Skeletal muscle tissue (tissue), 4 donors: ENCODE results near the gene BTK. TPM values are rescaled to one million over a fixed set of nuclear protein-coding genes. Genes with fewer than 3 reads are reported as not detected.
A peak's percentile ranks its signal among the peaks of the same experiment; 100 is the strongest.

ENCODE experiments used
- H3K27ac ChIP-seq: one replicate; pipeline ENCODE4 v1.7.0; 2013; ENCODE audit warnings: mild to moderate bottlenecking, low read depth, low read length, inconsistent platforms
- H3K27me3 ChIP-seq, 3 donors: one replicate each; pipeline ENCODE4 v1.7.0; 2013; ENCODE audit warnings: low read length in 3 of 3; ENCODE audit not compliant: control insufficient read depth in 3 of 3, insufficient read depth in 3 of 3
- H3K36me3 ChIP-seq, 3 donors: one replicate each; pipeline ENCODE4 v1.7.0; 2013; ENCODE audit warnings: low read length in 3 of 3; ENCODE audit not compliant: control insufficient read depth in 3 of 3, insufficient read depth in 3 of 3
- H3K4me1 ChIP-seq, 3 donors: one replicate each; pipeline ENCODE4 v1.7.0; 2013; ENCODE audit warnings: low read length in 3 of 3, mild to moderate bottlenecking in 3 of 3; ENCODE audit not compliant: control insufficient read depth in 3 of 3, insufficient read depth in 3 of 3
- H3K4me3 ChIP-seq, 3 donors: one replicate each; pipeline ENCODE4 v1.7.0; 2013; ENCODE audit warnings: low read length in 3 of 3
- H3K9ac ChIP-seq, 3 donors: one replicate each; pipeline ENCODE4 v1.7.0; 2013; ENCODE audit warnings: low read length in 3 of 3, mild to moderate bottlenecking in 3 of 3, moderate library complexity in 2 of 3, low read depth in 1 of 3
- H3K9me3 ChIP-seq, 3 donors: one replicate each; pipeline ENCODE4 v1.7.0; 2013; ENCODE audit warnings: low read length in 3 of 3; ENCODE audit not compliant: control insufficient read depth in 3 of 3
- total RNA-seq: library from RNA; depleted of rRNA; stranded (reverse); fragments of >200 nt; gene quantifications from one replicate; pipeline ENCODE4 v1.2.3, GENCODE V29; 2014
- donor health status: Osteomylitis.

Gene BTK
- 2.1 TPM for total RNA-seq

GRCh38 chrX:101385795-101386541 is at the start of gene BTK:
Gene BTK, minus strand, starts transcription at chrX:101386191. Its CDS starts 10,907 bp downstream, at chrX:101375284.
- Histone ChIP-seq H3K9me3 (no peaks in the 10 kb centered on the region), H3K27me3 (no peaks in the 10 kb centered on the region), H3K36me3 (no peaks in the 10 kb centered on the region), H3K27ac (no peak within 1 kb of the TSS), H3K4me1 (peaks cover 0 to 2% (median 0%) of the 10 kb centered on the region in 3 donors), H3K4me3 (no peak within 1 kb of the TSS), H3K9ac (no peak within 1 kb of the TSS)

- H3K36me3 ChIP-seq: peaks cover 0 to 9% (median 0%) of the 10 kb centered on the region in 3 donors
- no peaks in the 10 kb centered on the region for H3K27me3 ChIP-seq
- no peaks in the 10 kb centered on the region for H3K9me3 ChIP-seq
- H3K9ac ChIP-seq: no peak overlapping the region
- no peaks in the 10 kb centered on the region for H3K4me1 ChIP-seq
- no peak overlapping the region for H3K27ac ChIP-seq
- no peak overlapping the region for H3K4me3 ChIP-seq
These were observed 44.6 kb upstream of the BTK start for GRCh38 chrX:101430457-101431078.

- Histone ChIP-seq H3K4me3 (no peak overlapping the region), H3K9me3 (no peaks in the 10 kb centered on the region), H3K27ac (no peak overlapping the region), H3K27me3 (no peaks in the 10 kb centered on the region), H3K36me3 (peaks cover 0 to 9% (median 0%) of the 10 kb centered on the region in 3 donors), H3K4me1 (no peaks in the 10 kb centered on the region), H3K9ac (no peak overlapping the region)
These were observed 43.9 kb upstream of the BTK start for GRCh38 chrX:101429934-101430333.

- no peaks in the 10 kb centered on the region for H3K27me3 ChIP-seq
- no peak overlapping the region for H3K27ac ChIP-seq
- no peaks in the 10 kb centered on the region for H3K4me1 ChIP-seq
- H3K4me3 ChIP-seq: no peak overlapping the region
- H3K9ac ChIP-seq: no peak overlapping the region
- H3K9me3 ChIP-seq: no peaks in the 10 kb centered on the region
- peaks cover 0 to 11% (median 0%) of the 10 kb centered on the region in 3 donors for H3K36me3 ChIP-seq
These were observed 42.0 kb upstream of the BTK start for GRCh38 chrX:101427954-101428353.

GRCh38 chrX:101419489-101419888 is 33.5 kb upstream of the BTK start:
- Histone ChIP-seq H3K36me3 (peaks cover 0 to 8% (median 0%) of the 10 kb centered on the region in 3 donors), H3K9me3 (no peaks in the 10 kb centered on the region), H3K9ac (peak overlapping the region in 1 of 3 donors; percentile 20), H3K27ac (no peak overlapping the region), H3K4me1 (peaks cover 3 to 8% (median 7%) of the 10 kb centered on the region in 3 donors), H3K4me3 (no peak overlapping the region), H3K27me3 (no peaks in the 10 kb centered on the region)

- Histone ChIP-seq H3K27me3 (no peaks in the 10 kb centered on the region), H3K4me1 (peaks cover 3 to 8% (median 7%) of the 10 kb centered on the region in 3 donors), H3K9me3 (no peaks in the 10 kb centered on the region), H3K4me3 (peak overlapping the region; percentile 75 to 78 (median 78)), H3K27ac (peak overlapping the region; percentile 94), H3K9ac (peak overlapping the region; percentile 88 to 90 (median 89)), H3K36me3 (peaks cover 0 to 5% (median 0%) of the 10 kb centered on the region in 3 donors)
These were observed 32.2 kb upstream of the BTK start for GRCh38 chrX:101417981-101418841.

- no peaks in the 10 kb centered on the region for H3K27me3 ChIP-seq
- H3K9ac ChIP-seq: peak overlapping the region in 2 of 3 donors; percentile 89 to 90
- peak overlapping the region in 1 of 3 donors; percentile 75 for H3K4me3 ChIP-seq
- peak overlapping the region; percentile 94 for H3K27ac ChIP-seq
- no peaks in the 10 kb centered on the region for H3K9me3 ChIP-seq
- peaks cover 2 to 12% (median 4%) of the 10 kb centered on the region in 3 donors for H3K36me3 ChIP-seq
- H3K4me1 ChIP-seq: peaks cover 5 to 16% (median 16%) of the 10 kb centered on the region in 3 donors
These were observed 31.2 kb upstream of the BTK start for GRCh38 chrX:101417190-101417589.

GRCh38 chrX:101416691-101417090 is 30.7 kb upstream of the BTK start:
- H3K27ac ChIP-seq: no peak overlapping the region
- H3K4me1 ChIP-seq: peaks cover 7 to 18% (median 16%) of the 10 kb centered on the region in 3 donors
- no peak overlapping the region for H3K4me3 ChIP-seq
- peaks cover 2 to 15% (median 5%) of the 10 kb centered on the region in 3 donors for H3K36me3 ChIP-seq
- no peak overlapping the region for H3K9ac ChIP-seq
- no peaks in the 10 kb centered on the region for H3K9me3 ChIP-seq
- no peaks in the 10 kb centered on the region for H3K27me3 ChIP-seq

GRCh38 chrX:101415180-101416145 is 29.5 kb upstream of the BTK start:
- peak overlapping the region in 1 of 3 donors; percentile 9 for H3K9ac ChIP-seq
- H3K27ac ChIP-seq: peak overlapping the region; percentile 14
- peak overlapping the region in 1 of 3 donors; percentile 11 for H3K4me3 ChIP-seq
- H3K4me1 ChIP-seq: peaks cover 11 to 22% (median 18%) of the 10 kb centered on the region in 3 donors
- no peaks in the 10 kb centered on the region for H3K9me3 ChIP-seq
- no peaks in the 10 kb centered on the region for H3K27me3 ChIP-seq
- peaks cover 2 to 13% (median 5%) of the 10 kb centered on the region in 3 donors for H3K36me3 ChIP-seq
